Stimulated activated CD4-positive, alpha-beta T cell treated with anti-CD3 and anti-CD28 coated beads, Interleukin-12 subunit alpha, Interleukin-12 subunit beta, amount 100 ng/mL, for 4 hours (primary cell): ENCODE measurements around the gene ELANE.

Experiments
- DNase-seq: peaks from one replicate; pipeline ENCODE4 v3.0.0-alpha.2; 2020

ELANE gene

DNA sequence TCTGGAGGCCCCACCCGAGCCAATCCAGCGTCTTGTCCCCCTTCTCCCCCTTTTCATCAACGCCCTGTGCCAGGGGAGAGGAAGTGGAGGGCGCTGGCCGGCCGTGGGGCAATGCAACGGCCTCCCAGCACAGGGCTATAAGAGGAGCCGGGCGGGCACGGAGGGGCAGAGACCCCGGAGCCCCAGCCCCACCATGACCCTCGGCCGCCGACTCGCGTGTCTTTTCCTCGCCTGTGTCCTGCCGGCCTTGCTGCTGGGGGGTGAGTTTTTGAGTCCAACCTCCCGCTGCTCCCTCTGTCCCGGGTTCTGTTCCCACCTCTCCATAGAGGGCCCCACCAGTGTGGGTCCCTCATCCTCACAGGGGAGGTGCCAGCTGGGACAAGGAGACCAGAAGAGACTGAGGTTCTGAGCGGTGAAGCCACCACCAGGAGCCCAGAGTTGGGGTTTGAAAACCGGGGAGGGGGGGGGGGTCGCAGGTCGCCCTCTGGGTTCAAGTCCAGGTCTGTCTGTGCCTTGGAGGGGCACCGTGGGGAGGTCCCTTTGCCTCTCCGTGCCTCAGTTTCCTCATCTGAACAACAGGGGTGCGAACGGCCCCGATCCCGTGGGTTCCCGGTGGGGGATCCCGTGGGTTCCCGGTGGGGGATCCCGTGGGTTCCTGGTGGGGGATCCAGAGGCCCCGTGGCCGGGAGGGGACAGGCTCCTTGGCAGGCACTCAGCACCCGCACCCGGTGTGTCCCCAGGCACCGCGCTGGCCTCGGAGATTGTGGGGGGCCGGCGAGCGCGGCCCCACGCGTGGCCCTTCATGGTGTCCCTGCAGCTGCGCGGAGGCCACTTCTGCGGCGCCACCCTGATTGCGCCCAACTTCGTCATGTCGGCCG lies at the start of gene ELANE:
Gene ELANE, plus strand, starts transcription at position 168 of the 878 bp plus-strand sequence. Its CDS starts 26 bp downstream, at position 194.
- no peak for DNase-seq

DNA sequence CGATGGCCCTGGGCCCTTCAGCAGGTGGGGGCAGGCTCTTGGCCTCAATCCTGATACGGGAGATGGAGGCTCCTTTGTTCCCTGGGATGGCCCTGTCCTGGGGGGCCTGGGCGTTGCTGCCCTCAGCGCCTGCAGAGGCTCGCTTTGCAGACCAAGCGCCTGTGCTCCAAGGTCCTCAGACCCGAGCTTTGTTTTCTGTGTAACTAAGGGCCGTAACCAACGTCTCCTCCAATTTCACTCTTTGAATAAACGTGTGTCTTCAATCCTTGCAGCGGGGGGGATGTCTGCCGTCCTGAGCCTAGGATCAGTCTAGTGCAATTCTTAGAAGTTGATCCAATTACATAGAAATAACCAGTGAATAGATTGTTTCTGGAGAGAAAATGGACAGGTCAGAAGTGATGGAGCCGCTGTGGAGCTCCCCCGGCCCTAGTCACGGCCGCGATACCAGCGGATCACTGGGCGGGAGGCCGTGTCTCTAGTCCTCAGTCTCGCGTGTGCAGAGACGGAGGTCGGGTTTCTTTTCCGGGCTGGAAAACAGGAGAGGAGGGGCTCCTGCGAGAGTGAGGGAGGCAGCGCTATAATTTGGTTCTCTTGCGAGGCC lies 49.5 kb upstream of the ELANE start:
- no peak for DNase-seq

DNA sequence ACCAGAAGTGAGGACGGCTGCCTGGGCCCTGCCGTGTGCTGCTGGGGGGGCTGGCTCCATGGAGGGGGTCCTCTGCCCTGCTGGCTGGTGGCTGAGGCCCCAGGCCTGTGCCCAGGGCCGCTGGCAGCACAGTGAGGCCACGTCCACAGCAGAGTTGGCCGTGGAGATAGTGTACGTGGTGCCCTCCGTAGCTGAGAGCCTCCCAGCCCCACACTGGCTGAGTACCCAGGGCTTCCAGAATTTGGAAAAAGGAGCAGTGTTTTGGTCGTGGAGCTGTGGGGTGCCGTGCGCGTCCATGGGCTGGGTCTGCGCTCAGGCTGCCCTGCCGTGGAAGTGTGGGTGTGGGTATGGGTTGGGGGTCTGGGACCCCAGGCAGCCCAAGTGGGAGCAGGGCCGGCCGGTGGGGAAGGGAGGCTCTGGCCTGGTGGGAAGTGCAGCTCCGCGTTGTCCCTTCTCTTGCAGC lies 49.0 kb upstream of the ELANE start:
- no peak for DNase-seq

DNA sequence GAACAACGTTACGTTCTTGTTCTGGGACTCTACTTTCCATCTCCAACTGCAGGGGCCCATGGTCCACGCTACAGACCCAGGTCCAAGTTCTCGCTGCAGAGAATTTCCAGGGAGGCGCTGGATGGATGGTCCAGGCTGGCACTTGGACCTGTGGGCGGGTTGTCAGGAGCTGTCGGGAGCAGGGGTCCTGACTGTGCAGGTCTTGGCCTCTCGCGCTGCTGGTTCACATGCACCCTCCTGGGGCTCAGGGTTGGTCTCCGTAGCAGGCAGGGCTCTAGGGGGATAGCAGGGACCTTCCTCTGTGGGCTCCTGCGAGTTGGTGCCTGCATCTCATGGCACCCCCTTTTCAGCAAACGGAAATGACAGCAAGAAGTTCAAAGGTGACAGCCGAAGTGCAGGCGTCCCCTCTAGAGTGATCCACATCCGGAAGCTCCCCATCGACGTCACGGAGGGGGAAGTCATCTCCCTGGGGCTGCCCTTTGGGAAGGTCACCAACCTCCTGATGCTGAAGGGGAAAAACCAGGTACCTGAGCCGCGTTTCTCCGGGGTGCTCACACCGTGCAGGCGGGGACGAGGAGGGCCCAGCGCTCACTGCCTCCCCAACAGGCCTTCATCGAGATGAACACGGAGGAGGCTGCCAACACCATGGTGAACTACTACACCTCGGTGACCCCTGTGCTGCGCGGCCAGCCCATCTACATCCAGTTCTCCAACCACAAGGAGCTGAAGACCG lies 48.3 kb upstream of the ELANE start:
- DNase-seq: no peak

DNA sequence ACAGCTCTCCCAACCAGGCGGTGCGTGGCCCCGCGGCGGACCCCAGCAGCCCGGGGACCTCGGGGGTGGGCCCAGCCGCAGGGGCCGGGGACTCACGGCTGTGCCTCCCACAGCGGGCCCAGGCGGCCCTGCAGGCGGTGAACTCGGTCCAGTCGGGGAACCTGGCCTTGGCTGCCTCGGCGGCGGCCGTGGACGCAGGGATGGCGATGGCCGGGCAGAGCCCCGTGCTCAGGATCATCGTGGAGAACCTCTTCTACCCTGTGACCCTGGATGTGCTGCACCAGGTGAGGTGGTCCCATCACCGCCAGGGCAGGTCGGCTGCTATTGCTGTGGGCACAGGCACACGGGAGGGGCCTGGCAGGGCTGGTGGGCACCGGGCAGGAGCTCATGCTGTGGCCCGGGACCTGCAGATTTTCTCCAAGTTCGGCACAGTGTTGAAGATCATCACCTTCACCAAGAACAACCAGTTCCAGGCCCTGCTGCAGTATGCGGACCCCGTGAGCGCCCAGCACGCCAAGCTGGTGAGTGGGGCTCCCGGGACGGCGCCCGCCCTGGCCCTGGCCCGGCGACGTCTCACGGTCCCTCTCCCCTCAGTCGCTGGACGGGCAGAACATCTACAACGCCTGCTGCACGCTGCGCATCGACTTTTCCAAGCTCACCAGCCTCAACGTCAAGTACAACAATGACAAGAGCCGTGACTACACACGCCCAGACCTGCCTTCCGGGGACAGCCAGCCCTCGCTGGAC lies 47.5 kb upstream of the ELANE start:
- no peak for DNase-seq

DNA sequence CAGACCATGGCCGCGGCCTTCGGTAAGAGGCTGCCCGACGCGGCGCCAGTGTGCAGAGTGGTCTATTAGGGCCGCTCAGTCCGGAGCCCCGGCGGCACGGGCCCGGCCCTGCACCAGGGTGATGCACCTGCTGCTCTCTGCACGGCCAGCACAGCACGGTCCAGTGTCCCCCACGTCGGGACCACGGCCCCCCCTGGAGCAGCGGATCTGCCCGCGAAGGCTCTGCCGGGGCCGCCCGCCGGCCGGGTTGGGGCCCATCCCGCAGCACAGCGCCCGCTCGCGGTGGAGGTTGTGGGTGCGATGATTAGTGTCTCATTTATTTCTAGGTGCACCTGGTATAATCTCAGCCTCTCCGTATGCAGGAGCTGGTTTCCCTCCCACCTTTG lies 46.9 kb upstream of the ELANE start:
- DNase-seq: no peak

DNA sequence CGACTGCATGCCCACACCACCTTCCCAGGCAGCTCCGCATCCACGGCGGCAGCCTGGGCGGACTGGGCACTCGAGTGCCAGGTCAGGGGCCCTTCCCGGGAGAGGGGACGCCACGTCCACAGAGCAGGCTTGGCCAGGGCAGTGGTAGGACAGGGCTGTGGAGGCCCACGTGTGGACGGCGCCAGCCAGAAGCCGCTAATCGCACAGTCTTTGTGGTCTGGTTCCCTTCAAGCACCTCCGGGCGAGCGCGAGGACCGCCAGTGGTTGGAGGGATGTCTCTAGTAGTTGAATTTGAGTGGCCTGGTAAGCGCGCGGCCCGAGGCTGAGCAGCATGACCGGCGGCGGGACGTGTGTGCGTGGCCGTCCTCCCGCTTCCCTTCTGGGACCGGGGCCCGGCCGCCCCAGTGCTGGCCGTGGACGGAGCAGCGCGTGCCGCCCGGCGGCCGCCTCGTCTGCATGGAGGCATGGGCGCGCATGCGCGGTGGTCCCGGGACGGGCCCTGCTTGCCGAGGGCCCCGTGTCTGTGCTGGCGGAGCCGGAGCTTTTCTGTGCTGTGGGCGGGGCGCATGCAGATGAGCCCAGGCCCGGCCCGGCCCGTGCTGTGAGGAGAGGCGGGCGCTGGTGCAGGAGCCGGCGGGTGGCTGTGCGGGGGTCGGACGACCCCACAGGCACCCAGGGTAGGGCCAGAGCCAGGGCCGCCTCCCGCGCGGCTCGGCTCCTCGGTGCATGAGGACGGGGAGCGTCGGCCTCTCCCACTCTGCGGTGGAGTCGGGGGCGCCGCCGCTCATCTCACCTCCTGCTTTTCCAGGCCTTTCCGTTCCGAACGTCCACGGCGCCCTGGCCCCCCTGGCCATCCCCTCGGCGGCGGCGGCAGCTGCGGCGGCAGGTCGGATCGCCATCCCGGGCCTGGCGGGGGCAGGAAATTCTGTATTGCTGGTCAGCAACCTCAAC lies 46.2 kb upstream of the ELANE start:
- DNase-seq: no peak

DNA sequence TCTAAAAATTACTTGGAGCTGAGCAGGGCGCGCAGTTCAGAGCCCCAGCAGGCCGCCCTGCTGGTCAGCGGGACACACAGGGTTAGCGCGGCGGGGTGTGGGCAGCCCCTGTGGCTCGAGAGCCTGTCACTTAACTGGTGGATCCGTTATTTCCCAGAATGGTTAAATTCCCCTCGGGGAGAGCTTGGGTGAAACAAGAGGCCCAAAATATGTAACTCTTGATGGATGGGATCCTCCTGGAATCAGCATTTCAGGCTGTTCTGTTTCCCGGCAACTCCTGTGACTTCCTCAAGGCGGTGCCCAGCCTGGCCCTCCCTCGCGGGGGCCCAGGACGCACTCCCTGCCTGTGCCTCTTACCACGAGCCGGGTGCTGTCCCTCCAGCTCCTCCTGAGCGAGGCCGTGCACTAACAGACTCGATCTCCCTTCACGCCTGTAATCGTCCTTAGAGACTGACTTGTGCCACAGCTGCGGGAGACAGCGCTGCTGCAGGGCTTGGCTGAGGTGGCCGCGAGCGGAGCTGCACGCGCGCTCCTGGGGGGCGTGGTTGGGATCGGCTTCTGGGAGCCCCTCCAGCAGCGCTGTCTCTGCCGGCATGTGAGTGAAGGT lies 45.2 kb upstream of the ELANE start:
- no peak for DNase-seq

DNA sequence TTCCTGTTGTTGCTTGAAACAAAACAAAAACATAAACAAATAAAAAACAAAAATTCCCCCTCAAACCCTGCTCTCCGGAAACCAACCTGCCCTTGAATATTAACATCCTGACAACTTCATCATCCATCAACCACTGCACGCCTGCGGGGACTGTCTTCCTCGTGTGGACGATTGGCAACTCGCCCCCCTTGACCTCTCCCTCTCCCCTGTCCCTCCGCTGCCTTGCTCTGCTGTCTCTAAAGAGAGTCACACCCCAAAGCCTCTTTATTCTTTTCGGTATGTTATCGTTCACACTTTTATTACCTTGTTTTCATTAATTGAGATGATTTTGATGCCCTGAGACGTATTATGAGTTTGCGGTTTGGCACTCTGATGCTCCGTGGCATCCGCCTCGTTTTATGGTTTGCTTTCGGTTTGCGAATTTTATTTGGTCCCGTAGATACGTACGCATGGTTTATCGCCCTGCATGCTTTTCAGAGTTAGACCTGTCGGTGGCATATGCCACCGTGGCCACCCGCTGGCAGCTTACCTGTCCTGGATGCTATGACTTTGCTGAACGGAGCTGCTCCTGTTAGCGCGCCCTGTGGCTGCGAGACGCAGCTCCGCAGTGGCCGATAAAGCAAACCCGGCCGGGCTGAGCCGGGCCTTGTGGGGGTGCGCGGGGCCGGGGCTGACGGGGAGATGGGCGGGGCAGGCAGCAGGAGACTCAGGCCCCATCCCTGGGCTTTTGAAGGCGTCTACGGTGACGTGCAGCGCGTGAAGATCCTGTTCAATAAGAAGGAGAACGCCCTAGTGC lies 44.3 kb upstream of the ELANE start:
- DNase-seq: no peak

DNA sequence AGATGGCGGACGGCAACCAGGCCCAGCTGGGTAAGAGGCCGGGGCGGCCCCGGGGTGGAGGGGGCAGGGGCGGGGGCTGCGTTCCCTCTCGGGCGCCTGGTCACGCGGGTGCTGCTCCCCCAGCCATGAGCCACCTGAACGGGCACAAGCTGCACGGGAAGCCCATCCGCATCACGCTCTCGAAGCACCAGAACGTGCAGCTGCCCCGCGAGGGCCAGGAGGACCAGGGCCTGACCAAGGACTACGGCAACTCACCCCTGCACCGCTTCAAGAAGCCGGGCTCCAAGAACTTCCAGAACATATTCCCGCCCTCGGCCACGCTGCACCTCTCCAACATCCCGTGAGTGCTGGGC lies 43.7 kb upstream of the ELANE start:
- no peak for DNase-seq

DNA sequence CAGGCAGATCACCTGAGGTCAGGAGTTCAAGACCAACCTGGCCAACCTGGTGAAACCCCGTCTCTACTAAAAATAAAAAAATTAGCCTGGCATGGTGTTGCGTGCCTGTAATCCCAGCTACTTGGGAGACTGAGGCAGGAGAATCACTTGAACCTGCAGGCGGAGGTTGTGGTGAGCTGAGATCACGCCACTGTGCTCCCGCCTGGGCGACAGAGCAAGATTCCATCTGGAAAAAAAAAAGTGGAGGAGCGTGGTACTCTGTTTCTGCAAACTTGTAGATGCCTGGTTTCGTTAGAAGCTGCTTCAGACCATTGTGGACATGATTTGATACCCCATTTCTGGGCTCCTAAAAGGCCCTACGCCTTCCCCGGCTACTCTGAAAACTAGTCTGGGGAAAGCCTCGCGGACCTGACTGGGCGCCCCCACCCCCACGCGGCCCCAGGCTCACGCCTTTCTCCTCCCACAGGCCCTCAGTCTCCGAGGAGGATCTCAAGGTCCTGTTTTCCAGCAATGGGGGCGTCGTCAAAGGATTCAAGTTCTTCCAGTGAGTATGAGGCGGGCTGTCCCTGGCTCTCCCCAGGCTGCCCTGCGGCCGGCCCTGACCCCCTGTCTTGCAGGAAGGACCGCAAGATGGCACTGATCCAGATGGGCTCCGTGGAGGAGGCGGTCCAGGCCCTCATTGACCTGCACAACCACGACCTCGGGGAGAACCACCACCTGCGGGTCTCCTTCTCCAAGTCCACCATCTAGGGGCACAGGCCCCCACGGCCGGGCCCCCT lies 41.8 kb upstream of the ELANE start:
- no peak for DNase-seq

DNA sequence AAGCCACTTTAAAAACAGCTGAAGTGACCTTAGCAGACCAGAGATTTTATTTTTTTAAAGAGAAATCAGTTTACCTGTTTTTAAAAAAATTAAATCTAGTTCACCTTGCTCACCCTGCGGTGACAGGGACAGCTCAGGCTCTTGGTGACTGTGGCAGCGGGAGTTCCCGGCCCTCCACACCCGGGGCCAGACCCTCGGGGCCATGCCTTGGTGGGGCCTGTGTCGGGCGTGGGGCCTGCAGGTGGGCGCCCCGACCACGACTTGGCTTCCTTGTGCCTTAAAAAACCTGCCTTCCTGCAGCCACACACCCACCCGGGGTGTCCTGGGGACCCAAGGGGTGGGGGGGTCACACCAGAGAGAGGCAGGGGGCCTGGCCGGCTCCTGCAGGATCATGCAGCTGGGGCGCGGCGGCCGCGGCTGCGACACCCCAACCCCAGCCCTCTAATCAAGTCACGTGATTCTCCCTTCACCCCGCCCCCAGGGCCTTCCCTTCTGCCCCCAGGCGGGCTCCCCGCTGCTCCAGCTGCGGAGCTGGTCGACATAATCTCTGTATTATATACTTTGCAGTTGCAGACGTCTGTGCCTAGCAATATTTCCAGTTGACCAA lies 41.1 kb upstream of the ELANE start:
- DNase-seq: no peak

DNA sequence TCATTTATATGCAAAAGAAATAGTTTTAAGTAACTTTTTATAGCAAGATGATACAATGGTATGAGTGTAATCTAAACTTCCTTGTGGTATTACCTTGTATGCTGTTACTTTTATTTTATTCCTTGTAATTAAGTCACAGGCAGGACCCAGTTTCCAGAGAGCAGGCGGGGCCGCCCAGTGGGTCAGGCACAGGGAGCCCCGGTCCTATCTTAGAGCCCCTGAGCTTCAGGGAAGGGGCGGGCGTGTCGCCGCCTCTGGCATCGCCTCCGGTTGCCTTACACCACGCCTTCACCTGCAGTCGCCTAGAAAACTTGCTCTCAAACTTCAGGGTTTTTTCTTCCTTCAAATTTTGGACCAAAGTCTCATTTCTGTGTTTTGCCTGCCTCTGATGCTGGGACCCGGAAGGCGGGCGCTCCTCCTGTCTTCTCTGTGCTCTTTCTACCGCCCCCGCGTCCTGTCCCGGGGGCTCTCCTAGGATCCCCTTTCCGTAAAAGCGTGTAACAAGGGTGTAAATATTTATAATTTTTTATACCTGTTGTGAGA lies 40.5 kb upstream of the ELANE start:
- DNase-seq: no peak

DNA sequence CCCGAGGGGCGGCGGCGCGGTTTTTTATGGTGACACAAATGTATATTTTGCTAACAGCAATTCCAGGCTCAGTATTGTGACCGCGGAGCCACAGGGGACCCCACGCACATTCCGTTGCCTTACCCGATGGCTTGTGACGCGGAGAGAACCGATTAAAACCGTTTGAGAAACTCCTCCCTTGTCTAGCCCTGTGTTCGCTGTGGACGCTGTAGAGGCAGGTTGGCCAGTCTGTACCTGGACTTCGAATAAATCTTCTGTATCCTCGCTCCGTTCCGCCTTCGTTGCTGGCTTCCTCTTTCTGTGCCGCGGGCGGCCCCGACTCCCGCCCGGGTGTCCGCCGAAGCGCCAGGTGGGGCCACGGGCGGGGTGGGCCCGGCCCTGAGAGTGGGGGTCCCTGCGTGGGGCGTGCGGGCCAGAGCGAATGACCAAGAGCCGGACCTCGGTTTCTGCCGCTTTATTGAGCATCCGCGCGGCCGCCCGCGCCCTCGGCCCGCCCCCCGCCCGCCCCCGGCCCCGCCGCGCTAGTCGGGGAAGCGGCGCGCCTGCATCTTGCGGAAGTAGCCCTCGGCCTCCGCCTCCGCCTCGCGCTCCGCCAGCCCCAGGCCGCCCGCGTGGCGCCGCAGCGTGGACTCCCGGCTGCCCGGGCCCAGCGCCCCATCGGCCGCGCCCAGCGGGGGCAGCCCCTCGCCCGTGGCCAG lies 39.9 kb upstream of the ELANE start:
- DNase-seq: no peak

DNA sequence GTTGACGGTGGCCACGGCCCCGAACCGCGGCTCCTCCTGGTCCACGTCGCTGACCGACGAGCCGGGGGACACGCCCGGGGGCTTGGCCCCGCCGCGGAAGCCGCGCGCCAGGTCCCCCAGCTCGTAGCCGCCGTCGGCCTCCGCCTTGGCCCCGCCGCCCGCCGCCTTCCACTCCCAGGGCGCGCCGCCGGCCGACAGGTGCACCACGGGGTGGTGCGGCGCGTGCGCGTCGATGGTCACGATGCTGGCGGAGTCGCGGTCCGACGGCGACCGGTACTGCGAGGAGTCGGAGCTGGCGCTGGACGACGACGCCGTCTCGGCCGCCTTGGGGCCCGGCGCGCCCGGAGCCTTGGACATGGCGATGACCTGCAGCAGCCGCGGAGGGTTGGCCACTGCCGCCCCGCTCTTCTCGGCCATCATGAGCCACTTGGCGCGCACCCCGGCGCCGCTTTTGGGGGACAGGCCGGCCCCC lies 39.3 kb upstream of the ELANE start:
- no peak for DNase-seq

DNA sequence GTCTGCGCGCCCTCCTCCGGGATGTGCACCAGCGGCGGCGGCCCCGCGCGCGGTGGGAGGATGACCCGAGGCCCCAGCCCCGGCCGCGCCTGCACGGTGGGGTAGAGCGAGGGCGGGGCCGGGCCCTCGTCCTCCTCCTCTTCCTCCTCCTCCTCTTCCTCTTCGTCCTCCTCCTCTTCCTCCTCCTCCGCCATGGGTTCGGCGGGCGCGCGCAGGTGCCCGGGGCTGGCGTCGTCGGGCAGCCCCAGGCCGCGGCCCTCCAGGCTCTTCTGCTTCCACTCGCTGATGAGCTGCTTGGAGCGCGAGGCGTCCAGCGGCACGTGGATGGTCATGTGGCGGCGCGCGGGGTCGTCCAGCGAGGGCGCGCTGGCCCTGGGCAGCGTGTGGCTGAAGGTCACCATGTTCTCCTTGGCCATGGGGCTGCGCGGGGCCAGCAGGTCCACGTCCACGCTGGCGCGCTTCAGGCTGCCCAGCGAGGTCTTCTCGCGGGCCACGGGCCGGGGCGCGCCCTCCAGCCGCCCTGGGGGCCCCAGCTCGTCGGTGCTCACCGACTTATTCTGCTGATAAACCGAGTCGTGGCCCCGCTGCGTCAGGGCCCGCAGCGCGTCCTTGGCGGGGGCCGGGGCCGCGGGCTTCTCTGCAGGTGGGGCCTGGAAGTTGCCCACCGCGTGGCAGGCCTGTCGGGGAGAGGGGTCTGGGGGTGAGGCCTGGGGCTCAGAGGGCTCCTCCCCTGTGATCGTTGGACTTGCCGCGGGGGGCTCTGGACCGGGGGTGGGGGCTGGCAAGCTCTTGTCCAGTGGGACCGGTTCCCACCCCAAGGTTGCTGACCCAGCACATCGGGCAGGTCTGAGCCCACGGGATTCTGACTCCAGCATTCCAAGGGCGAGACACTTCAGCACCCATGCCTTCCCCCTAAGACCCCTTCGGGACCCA lies 38.6 kb upstream of the ELANE start:
- DNase-seq: no peak
